Prostate gland (tissue), 2 donors: ENCODE results near the gene CEP55.

ENCODE experiments used
- CTCF ChIP-seq, 4 experiments: fragments of 200-600 bp in 2 of 4; fragments of 450-650 bp in 2 of 4; sonication (generic) in 2 of 4; IDR thresholded peaks; 1 replicate in 3 of 4; 2 replicates in 1 of 4; pipeline ENCODE4 v1.5.1; 2016 to 2019; ENCODE audit warnings: antibody characterized with exemption in 4 of 4, mild to moderate bottlenecking in 2 of 4, moderate library complexity in 2 of 4
- POLR2A ChIP-seq: fragments of 450-650 bp; IDR thresholded peaks from one replicate; pipeline ENCODE4 v1.6.1; 2016; ENCODE audit warnings: antibody characterized with exemption, mild to moderate bottlenecking

GRCh38 chr10:93503075-93503474, 6.7 kb downstream of the CEP55 start:
- TF ChIP-seq CTCF (IDR thresholded peaks at IDR 0.05): no peak
- no peak for TF ChIP-seq POLR2A
